GM13976 (cell line): Measurements from ENCODE around the gene GADL1.

ENCODE experiments used
- DNase-seq: peaks from one replicate; pipeline ENCODE4 v3.0.0; 2012; ENCODE audit warnings: low spot score
- CTCF ChIP-seq: IDR thresholded peaks from 2 replicates; pipeline ENCODE4 v1.5.1; 2012; ENCODE audit warnings: borderline replicate concordance, mild to moderate bottlenecking; ENCODE audit not compliant: insufficient read depth; ENCODE audit errors: extremely low read depth, missing control alignments, control extremely low read depth
- in situ Hi-C: fragments of 300-500 bp; cut with MboI; formaldehyde crosslinking; loops from one replicate; pipeline ENCODE4 v1.12.0; 2022; ENCODE audit warnings: low sequenced_read_pairs, mixed read lengths, inconsistent platforms; ENCODE audit not compliant: unreplicated experiment

GADL1 gene

GRCh38 chr3:30747771-30748281 is 146.6 kb downstream of the GADL1 start:
- DNase-seq, result no peak
- in situ Hi-C loops, result no loop called here
- no peak for TF ChIP-seq CTCF

- in situ Hi-C loops, result no loop called here
Measured at GRCh38 chr3:30743641-30744317, 150.7 kb downstream of the GADL1 start.

GRCh38 chr3:30742796-30743619 is 151.5 kb downstream of the GADL1 start:
- TF ChIP-seq CTCF, result no peak
- DNase-seq, result no peak
- in situ Hi-C loops, result no loop called here

More at GRCh38 chr3:30743641-30744317, 150.7 kb downstream of the GADL1 start:
- TF ChIP-seq CTCF, result no peak
- no peak for DNase-seq

- no peak for TF ChIP-seq CTCF
- DNase-seq, result no peak
- in situ Hi-C loops, result no loop called here
Measured at GRCh38 chr3:30741889-30742288, 152.6 kb downstream of the GADL1 start.

- DNase-seq, result no peak
- in situ Hi-C loops, result no loop called here
- TF ChIP-seq CTCF, result no peak
Measured at GRCh38 chr3:30738605-30739004, 155.9 kb downstream of the GADL1 start.

GRCh38 chr3:30737743-30738499 is 156.5 kb downstream of the GADL1 start:
- TF ChIP-seq CTCF, result no peak
- DNase-seq, result no peak
- in situ Hi-C loops, result no loop called here
